Epithelial cell of alveolus of lung (primary cell): ENCODE measurements around the gene ODF4. TPM values are rescaled to one million over a fixed set of nuclear protein-coding genes. Genes with fewer than 3 reads are reported as not detected.

Experiments
- total RNA-seq: library from RNA; depleted of rRNA; stranded (reverse); fragments of >200 nt; gene quantifications from 2 replicates; pipeline ENCODE4 v1.2.1, GENCODE V29; 2015

ODF4 gene
- not detected in 2 replicates for total RNA-seq

DNA sequence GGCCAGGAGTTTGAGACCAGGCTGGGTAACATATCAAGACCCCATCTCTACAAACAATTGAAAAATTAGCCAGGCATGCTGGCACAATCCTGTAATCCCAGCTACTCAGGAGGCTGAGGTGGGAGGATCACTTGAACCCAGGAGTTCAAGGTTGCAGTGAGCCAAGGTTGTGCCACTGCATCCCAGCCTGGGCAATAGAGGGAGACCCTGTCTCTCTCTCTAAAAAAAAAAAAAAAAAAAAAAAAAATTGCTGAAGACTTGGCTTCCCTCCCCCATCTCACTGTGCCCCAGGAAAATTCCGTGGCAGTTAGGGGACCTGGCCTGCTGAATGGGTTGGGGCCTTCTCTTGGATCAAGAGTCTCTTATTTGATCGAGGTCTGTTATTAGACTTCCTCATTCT lies at the start of gene ODF4:
ODF4 (plus strand) TSS at position 301 of the 400 bp plus-strand sequence. CDS start 212 bp downstream, outside the sequence.

DNA sequence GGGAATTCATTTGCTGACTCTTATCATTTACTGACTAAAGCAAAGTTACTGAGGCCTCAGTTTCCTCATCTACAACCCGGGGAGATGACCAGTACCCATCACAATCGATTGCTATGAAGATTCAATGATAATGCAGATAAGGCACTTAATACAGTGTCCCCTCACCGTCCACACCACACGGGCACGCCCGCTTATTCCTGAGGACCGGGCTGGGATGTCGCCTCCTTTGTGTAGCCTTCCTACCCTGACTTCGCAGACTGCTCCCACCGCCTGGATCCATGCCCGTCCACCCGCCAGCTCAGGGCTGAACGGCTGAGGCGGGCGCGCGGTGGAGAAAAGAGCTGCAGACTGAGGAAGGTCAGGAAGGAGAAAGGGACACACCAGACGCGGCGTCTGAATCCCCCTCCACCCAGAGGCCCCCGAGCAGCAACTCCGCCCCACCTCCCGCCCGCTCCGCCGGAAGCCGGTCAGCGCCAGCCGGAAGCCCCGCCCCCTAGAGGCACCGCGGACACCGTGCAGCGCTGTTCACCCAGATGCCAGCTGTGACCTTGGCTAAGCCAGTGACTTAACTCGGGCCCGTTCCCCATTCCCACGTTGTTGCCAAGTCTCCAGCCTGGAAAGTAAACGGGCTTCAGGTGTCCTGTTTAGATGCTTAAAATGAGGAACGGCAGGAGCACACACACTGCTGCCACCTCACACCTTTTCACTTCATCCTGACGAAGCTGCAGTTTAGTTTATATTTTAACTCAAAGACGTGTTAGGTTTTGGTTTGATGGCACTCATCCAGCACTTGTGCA lies 36.8 kb downstream of the ODF4 start, which contains the start of gene KRABD2:
KRABD2 (minus strand) TSS at position 434 of the 797 bp plus-strand sequence.

DNA sequence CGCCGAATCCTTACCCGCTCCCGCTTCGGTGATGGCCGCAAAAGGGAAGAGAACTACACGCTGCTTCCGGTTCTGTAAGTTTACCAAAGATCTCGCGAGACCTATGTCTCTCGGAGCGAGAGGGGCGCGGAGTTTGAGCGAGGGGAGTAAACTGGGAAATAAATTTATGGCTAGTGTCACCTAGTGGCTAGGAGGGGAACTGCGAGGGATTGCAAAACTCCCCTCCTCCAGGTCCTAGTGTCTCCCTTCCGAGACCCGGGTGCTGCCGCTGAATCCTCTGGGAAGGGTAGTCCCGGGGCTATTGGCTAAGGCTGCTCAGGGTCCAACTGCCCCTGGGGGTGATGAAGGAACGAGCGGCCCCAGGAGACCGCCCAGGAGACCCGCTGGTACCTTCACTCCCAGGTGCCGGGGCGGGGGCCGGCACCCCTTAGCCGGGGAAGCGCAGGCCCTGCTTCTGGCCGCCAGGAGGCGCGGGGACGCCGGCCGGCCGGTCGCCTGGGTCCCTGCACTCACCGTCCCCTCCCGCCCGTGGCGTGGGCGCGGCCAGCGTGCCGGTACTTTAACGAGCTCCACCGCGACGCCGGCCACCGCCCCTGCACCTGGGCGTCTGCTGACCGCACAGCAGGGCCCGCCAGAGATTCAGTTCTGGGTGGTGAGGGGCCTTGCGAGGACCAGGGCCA lies 43.6 kb downstream of the ODF4 start, which contains the start of gene RPL26:
RPL26 (minus strand) TSS at position 51 of the 680 bp plus-strand sequence. CDS start 883 bp downstream, outside the sequence.

Other genes starting within 250 kb of the ODF4 start
- not detected in 2 replicates for gene ALOXE3, start 221.3 kb upstream of the ODF4 start, total RNA-seq
- 0.78 and 1.4 TPM in 2 replicates for gene HES7, start 215.7 kb upstream of the ODF4 start, total RNA-seq
- 30.0 and 78.6 TPM in 2 replicates for gene PER1, start 187.4 kb upstream of the ODF4 start, total RNA-seq
- gene VAMP2, start 176.9 kb upstream of the ODF4 start, total RNA-seq = 4.0 and 22.9 TPM in 2 replicates
- 42.5 and 58.7 TPM in 2 replicates for gene TMEM107, start 163.5 kb upstream of the ODF4 start, total RNA-seq
- gene BORCS6, start 149.7 kb upstream of the ODF4 start, total RNA-seq = 11.3 and 12.2 TPM in 2 replicates
- 23.6 and 53.7 TPM in 2 replicates for gene AURKB, start 129.3 kb upstream of the ODF4 start, total RNA-seq
- 8.8 and 11.4 TPM in 2 replicates for gene CTC1, start 91.8 kb upstream of the ODF4 start, total RNA-seq
- 17.1 and 45.5 TPM in 2 replicates for gene PFAS, start 90.6 kb upstream of the ODF4 start, total RNA-seq
- gene RANGRF, start 51.2 kb upstream of the ODF4 start, total RNA-seq = 18.1 and 19.7 TPM in 2 replicates
- gene SLC25A35, start 44.4 kb upstream of the ODF4 start, total RNA-seq = 0.91 and 1.4 TPM in 2 replicates
- gene ARHGEF15, start 29.6 kb upstream of the ODF4 start, total RNA-seq = 0.48 and 2.3 TPM in 2 replicates
- 3,504 and 6,849 TPM in 2 replicates for gene RPL26, start 43.4 kb downstream of the ODF4 start, total RNA-seq
- gene RNF222, start 58.0 kb downstream of the ODF4 start, total RNA-seq = not detected in 2 replicates
- gene NDEL1, start 96.0 kb downstream of the ODF4 start, total RNA-seq = 48.0 and 55.3 TPM in 2 replicates